Heart left ventricle (tissue), 16 donors: ENCODE data around the gene RAB3D. TPM values are rescaled to one million over a fixed set of nuclear protein-coding genes. Genes with fewer than 3 reads are reported as not detected.
A peak's percentile ranks its signal among the peaks of the same experiment; 100 is the strongest.

ENCODE experiments used
- ATAC-seq, 4 donors: fragments of 200-7000 bp; cut with Tn5 transposase; one replicate each; pipeline ENCODE4 v1.9.1; 2020 to 2022; ENCODE audit warnings: moderate library complexity in 4 of 4, mild to moderate bottlenecking in 3 of 4, moderate number of reproducible peaks in 1 of 4
- DNase-seq, 5 donors: peaks; one replicate each; pipeline ENCODE4 v3.0.0-alpha.2; 2020
- H3K27ac ChIP-seq, 12 donors: fragments of 200-600 bp; sonication (generic) in 4 of 12; one replicate each; pipeline versions ENCODE4 v1.5.0 to v1.8.0; 2016 to 2022; ENCODE audit warnings: mild to moderate bottlenecking in 2 of 12
- H3K27me3 ChIP-seq, 9 donors: fragments of 200-600 bp; sonication (generic) in 2 of 9; one replicate each; pipeline versions ENCODE4 v1.5.1 to v1.8.0; 2016 to 2022; ENCODE audit warnings: mild to moderate bottlenecking in 3 of 9
- H3K36me3 ChIP-seq, 9 donors: fragments of 200-600 bp; sonication (generic) in 2 of 9; one replicate each; pipeline versions ENCODE4 v1.5.0 to v1.8.0; 2018 to 2022; ENCODE audit warnings: mild to moderate bottlenecking in 2 of 9
- H3K4me1 ChIP-seq, 12 donors: fragments of 200-600 bp; sonication (generic) in 4 of 12; one replicate each; pipeline versions ENCODE4 v1.5.0 to v1.8.0; 2016 to 2022; ENCODE audit warnings: mild to moderate bottlenecking in 3 of 12
- H3K4me3 ChIP-seq, 12 donors: fragments of 200-600 bp; sonication (generic) in 4 of 12; one replicate each; pipeline versions ENCODE4 v1.5.0 to v1.8.0; 2017 to 2022; ENCODE audit warnings: mild to moderate bottlenecking in 9 of 12, moderate library complexity in 4 of 12
- H3K9me3 ChIP-seq, 12 donors: fragments of 200-600 bp; sonication (generic) in 4 of 12; one replicate each; pipeline versions ENCODE4 v1.5.0 to v1.8.0; 2016 to 2022; ENCODE audit warnings: mild to moderate bottlenecking in 1 of 12
- CTCF ChIP-seq, 12 donors: fragments of 200-600 bp; sonication (generic) in 4 of 12; IDR thresholded peaks; one replicate each; pipeline versions ENCODE4 v1.5.0 to v1.8.0; 2018 to 2022; ENCODE audit warnings: antibody characterized with exemption in 12 of 12, mild to moderate bottlenecking in 5 of 12
- POLR2A ChIP-seq, 2 donors: fragments of 450-650 bp; IDR thresholded peaks; one replicate each; pipeline ENCODE4 v1.6.1; 2017; ENCODE audit warnings: antibody characterized with exemption in 2 of 2, mild to moderate bottlenecking in 2 of 2, moderate library complexity in 2 of 2
- WGBS, 4 donors: extraction: QIAGEN DNeasy Blood & Tissue Kit in 2 of 4; methylation state at CpG; one replicate each; pipeline versions ENCODE4 v1.1.5 to v1.1.7; 2013 to 2018; 5-methylcytosine and 5-hydroxymethylcytosine counted together
- intact Hi-C, 10 donors: fragments of 100-400 bp; cut with DNase I; formaldehyde crosslinking; loops; one replicate each; pipeline versions ENCODE4 v1.11.1 to v1.14.2; 2022
- polyA plus RNA-seq, 2 donors: library from polyadenylated mRNA; stranded (reverse); fragments of 200-250 nt; gene quantifications; one replicate each; pipeline ENCODE4 v1.2.3, GENCODE V29; 2013
- total RNA-seq, 9 donors: library from RNA; depleted of rRNA in 2 of 9; stranded (reverse); fragments of >200 nt in 2 of 9; fragmentation: NEBNext Ultra II Directional in 3 of 9; extraction: Animal tissue kit (Norgen Biotek cat#: 25700) in 3 of 9; gene quantifications; one replicate each; pipeline versions ENCODE4 v1.1.0 to v1.2.4, GENCODE V29; 2016 to 2023
- donor health status: ischemic (EF 13 %, LVEDD 7.1; RV severe dilation, severe dysfunction).
- donor health status: healthy with polysubstance abuse.
- donor health status: DM: no; HTN: yes; CAD: no.
- donor health status: DM: no; HTN: no; CAD: no.
- donor health status: ischemic (EF 25% LVEDD 6.9; RV normal size, moderate dysfunction).
- donor health status: ischemic (EF 25% LVEDD 5.7; RV mildly dilated, moderate dysfunction).
- donor health status: healthy.
- donor health status: DM: yes; HTN: yes; CAD: no.
- donor health status: ischemic (EF 35%, LVEDD 5.7; RV mildly dilated, moderate dysfunction).
- donor health status: nonischemic (EF 11% LVEDD 7.7; RV severe dilation, severe dysfunction).
- donor health status: DM: yes; HTN: yes; CAD: no.
- donor health status: PGD.
- donor health status: ischemic (EF 29% LVEDD 5.4; RV normal size, mild dysfunction).
- donor health status: nonischemic (EF 23%, LVEDD 6.1; RV moderate dilation, normal function).

RAB3D gene
- total and polyA plus RNA-seq, 11 donors = 2.5 to 15.1 (median 7.2) TPM

- no peak for ATAC-seq
- H3K4me3 ChIP-seq = no peak overlapping the region
- peaks cover 0 to 7% (median 5%) of the 10 kb centered on the region in 9 donors for H3K36me3 ChIP-seq
- no peaks in the 10 kb centered on the region for H3K9me3 ChIP-seq
- DNase-seq = no peak
- TF ChIP-seq POLR2A (IDR thresholded peaks at IDR 0.05) (no peak), CTCF (IDR thresholded peaks at IDR 0.05) (no peak)
- H3K4me1 ChIP-seq = peaks cover 7 to 70% (median 37%) of the 10 kb centered on the region in 12 donors
- peaks cover 0 to 4% (median 0%) of the 10 kb centered on the region in 9 donors for H3K27me3 ChIP-seq
- intact Hi-C loops = loop anchor here in 8 of 10 donors (5.0 to 10.0 kb wide), 3 partner anchors 65 to 218 kb away; partner anchors contain the start of genes TSPAN16 (in 6 of the 8) and ZNF627 (in 1 of the 8)
- peak overlapping the region in 6 of 12 donors; percentile 3 to 97 (median 60) for H3K27ac ChIP-seq
Observed at GRCh38 chr19:11377237-11377636, 37.8 kb upstream of the RAB3D start.

GRCh38 chr19:11375143-11375948 is 35.9 kb upstream of the RAB3D start:
- Histone ChIP-seq H3K4me3 (peak overlapping the region; percentile 4 to 90 (median 70)), H3K36me3 (peaks cover 0 to 7% (median 5%) of the 10 kb centered on the region in 9 donors), H3K4me1 (peaks cover 7 to 56% (median 25%) of the 10 kb centered on the region in 12 donors), H3K27me3 (no peaks in the 10 kb centered on the region), H3K9me3 (no peaks in the 10 kb centered on the region), H3K27ac (peak overlapping the region; percentile 90 to 100 (median 96))
- DNase-seq (peak; percentile 49 to 73 (median 49)), ATAC-seq (peak in 2 of 4 donors; percentile 3 to 6)
- intact Hi-C loops = loop anchor here in 8 of 10 donors (2.0 to 10.0 kb wide), 4 partner anchors 59 to 219 kb away; partner anchors contain the start of genes TSPAN16 (in 6 of the 8), ODAD3 (in 3 of the 8), PRKCSH (in 3 of the 8) and ZNF627 (in 1 of the 8)
- WGBS, 4 donors = 11 to 15% (median 14%) methylated on average over 20 to 27 of the region's 27 CpGs
- TF ChIP-seq POLR2A (IDR thresholded peaks at IDR 0.05) = peak in 1 of 2 donors; percentile 81
- no peak for TF ChIP-seq CTCF (IDR thresholded peaks at IDR 0.05)

- WGBS, 4 donors = 0 to 1% (median 1%) methylated on average over 40 to 44 of the region's 44 CpGs
- Histone ChIP-seq H3K27me3 (no peaks in the 10 kb centered on the region), H3K36me3 (peaks cover 0 to 7% (median 5%) of the 10 kb centered on the region in 9 donors), H3K27ac (peak within 1 kb of the TSS; percentile 92 to 100 (median 96)), H3K4me3 (peak within 1 kb of the TSS; percentile 25 to 90 (median 70)), H3K9me3 (no peaks in the 10 kb centered on the region), H3K4me1 (peaks cover 7 to 48% (median 21%) of the 10 kb centered on the region in 12 donors)
- peak; percentile 99 for DNase-seq
- peak; percentile 96 to 98 (median 98) for ATAC-seq
- no peak for TF ChIP-seq POLR2A (IDR thresholded peaks at IDR 0.05)
- intact Hi-C loops = loop anchor here in 8 of 10 donors (1.0 to 10.0 kb wide), 5 partner anchors 28 to 220 kb away; partner anchors contain the start of genes TSPAN16 (in 6 of the 8), ODAD3 (in 3 of the 8), PRKCSH (in 3 of the 8) and CCDC159 (in 1 of the 8)
Observed at GRCh38 chr19:11374433-11375142, 35.1 kb upstream of the RAB3D start, which contains the start of gene SWSAP1. TSS of gene SWSAP1 (plus strand) at chr19:11374666. CDS start at chr19:11374681, 15 bp downstream.

GRCh38 chr19:11373885-11374432 is 34.5 kb upstream of the RAB3D start:
- Histone ChIP-seq H3K4me3 (peak overlapping the region; percentile 25 to 90 (median 70)), H3K4me1 (peaks cover 7 to 48% (median 21%) of the 10 kb centered on the region in 12 donors), H3K9me3 (no peaks in the 10 kb centered on the region), H3K27ac (peak overlapping the region in 10 of 12 donors; percentile 92 to 100 (median 96)), H3K36me3 (peaks cover 0 to 7% (median 5%) of the 10 kb centered on the region in 9 donors), H3K27me3 (no peaks in the 10 kb centered on the region)
- TF ChIP-seq CTCF (IDR thresholded peaks at IDR 0.05) = no peak
- no peak for TF ChIP-seq POLR2A (IDR thresholded peaks at IDR 0.05)
- no peak for DNase-seq
- WGBS, 4 donors = 24 to 43% (median 37%) methylated on average over 11 of the region's 11 CpGs
- ATAC-seq = no peak
- intact Hi-C loops = loop anchor here in 7 of 10 donors (1.0 to 10.0 kb wide), 4 partner anchors 28 to 221 kb away; partner anchors contain the start of genes TSPAN16 (in 6 of the 7), ODAD3 (in 3 of the 7), PRKCSH (in 3 of the 7) and CCDC159 (in 1 of the 7)
